Sigmoid colon (tissue), 7 donors: ENCODE results near the gene ALDH3B2. TPM values are rescaled to one million over a fixed set of nuclear protein-coding genes. Genes with fewer than 3 reads are reported as not detected.

ENCODE experiments used
- DNase-seq: peaks from one replicate; pipeline ENCODE4 v3.0.0-alpha.2; 2019
- H3K27ac ChIP-seq, 4 donors: fragments of 200-600 bp; sonication (generic); one replicate each; pipeline ENCODE4 v1.5.1; 2016 to 2019; ENCODE audit warnings: mild to moderate bottlenecking in 1 of 4
- H3K27me3 ChIP-seq, 3 donors: fragments of 200-600 bp; sonication (generic); one replicate each; pipeline ENCODE4 v1.5.1; 2019; ENCODE audit warnings: mild to moderate bottlenecking in 1 of 3
- H3K36me3 ChIP-seq, 4 donors: fragments of 200-600 bp; sonication (generic); one replicate each; pipeline ENCODE4 v1.5.1; 2016 to 2019
- H3K4me1 ChIP-seq, 4 donors: fragments of 200-600 bp; sonication (generic); one replicate each; pipeline ENCODE4 v1.5.1; 2017 to 2019
- H3K4me3 ChIP-seq, 4 donors: fragments of 200-600 bp; sonication (generic); one replicate each; pipeline ENCODE4 v1.5.1; 2017 to 2019; ENCODE audit warnings: mild to moderate bottlenecking in 2 of 4, moderate library complexity in 1 of 4
- H3K9me3 ChIP-seq, 4 donors: fragments of 200-600 bp in 3 of 4; sonication (generic) in 3 of 4; one replicate each; pipeline versions ENCODE4 v1.5.1 to v1.6.1; 2013 to 2019
- EP300 ChIP-seq, 4 donors: sonication (generic); formaldehyde crosslinking; IDR thresholded peaks; one replicate each; pipeline ENCODE4 v1.6.1; 2017; ENCODE audit warnings: antibody characterized with exemption in 4 of 4
- POLR2A ChIP-seq, 2 donors: fragments of 450-650 bp; IDR thresholded peaks; one replicate each; pipeline ENCODE4 v1.6.1; 2016; ENCODE audit warnings: antibody characterized with exemption in 2 of 2, mild to moderate bottlenecking in 2 of 2, moderate library complexity in 2 of 2
- POLR2AphosphoS5 ChIP-seq, 4 donors: sonication (generic); formaldehyde crosslinking; IDR thresholded peaks; one replicate each; pipeline ENCODE4 v1.6.1; 2017; ENCODE audit warnings: antibody characterized with exemption in 4 of 4
- WGBS, 2 donors: extraction: QIAGEN DNeasy Blood & Tissue Kit; methylation state at CpG; one replicate each; pipeline ENCODE4 v1.1.7; 2013; 5-methylcytosine and 5-hydroxymethylcytosine counted together
- intact Hi-C: fragments of 100-400 bp; cut with DNase I; formaldehyde crosslinking; loops from one replicate; pipeline ENCODE4 v1.15.1; 2023
- polyA plus RNA-seq, 3 donors: library from polyadenylated mRNA; stranded (reverse); fragments of 200-250 nt; gene quantifications; one replicate each; pipeline ENCODE4 v1.2.3, GENCODE V29; 2013
- total RNA-seq, 4 donors: library from RNA; depleted of rRNA; stranded (reverse); fragments of >200 nt; gene quantifications; one replicate each; pipeline ENCODE4 v1.1.0, GENCODE V29; 2016
- TF ChIP-seq, protein P1 (sequence below), 4 experiments: fragments of 450-650 bp in 3 of 4; fragments of 200-600 bp in 1 of 4; IDR thresholded peaks; one replicate each; pipeline ENCODE4 v1.5.1; 2016 to 2019; ENCODE audit warnings: antibody characterized with exemption in 4 of 4, mild to moderate bottlenecking in 3 of 4, moderate library complexity in 2 of 4
- donor health status: healthy with polysubstance abuse.
- donor health status: Bipolar disorder and iron deficiency.
- donor health status: healthy.

Gene ALDH3B2
- total and polyA plus RNA-seq, 7 donors = 0.38 TPM; not detected in 6

DNA sequence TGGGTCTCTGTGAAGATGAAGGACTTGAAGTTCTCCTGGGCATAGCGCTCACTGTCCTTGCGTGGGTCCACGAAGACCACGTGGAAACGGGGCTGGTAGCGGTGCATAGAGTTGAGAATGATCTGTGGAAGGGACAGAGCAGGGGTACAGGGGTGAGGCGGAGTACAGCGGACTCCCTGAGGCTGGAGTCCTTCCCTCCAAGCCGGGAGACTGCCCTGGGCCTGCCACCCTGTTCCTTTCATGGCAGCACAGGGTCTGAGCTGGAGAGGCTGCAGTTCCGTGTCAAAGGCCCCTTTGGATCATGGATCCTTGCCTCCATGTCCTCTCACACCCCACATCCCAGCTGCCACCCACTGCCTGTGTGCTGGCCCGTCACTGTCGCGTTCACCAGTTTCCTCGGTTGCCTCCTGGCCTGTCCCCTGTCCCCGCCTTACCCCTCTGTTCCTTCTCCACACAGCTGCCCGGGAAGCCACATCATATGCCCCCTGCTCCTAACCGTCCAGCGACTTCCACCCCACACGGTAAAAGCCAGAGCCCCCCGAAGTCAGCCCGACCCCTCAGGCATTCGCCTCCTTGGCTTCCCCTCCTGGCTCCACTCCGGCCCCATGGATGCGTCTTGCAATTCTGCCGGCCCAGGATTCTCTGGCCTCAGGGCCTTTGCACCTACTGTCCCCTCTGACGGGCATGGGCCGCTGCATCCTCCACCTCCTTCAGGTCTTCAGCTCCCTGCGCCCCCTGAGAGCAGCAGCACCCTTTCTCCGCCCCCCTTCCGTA is 41.3 kb downstream of the ALDH3B2 start:
- TF ChIP-seq POLR2A (IDR thresholded peaks at IDR 0.05) (no peak), POLR2AphosphoS5 (IDR thresholded peaks at IDR 0.05) (no peak), EP300 (IDR thresholded peaks at IDR 0.05) (no peak)
- TF ChIP-seq, protein P1, sequence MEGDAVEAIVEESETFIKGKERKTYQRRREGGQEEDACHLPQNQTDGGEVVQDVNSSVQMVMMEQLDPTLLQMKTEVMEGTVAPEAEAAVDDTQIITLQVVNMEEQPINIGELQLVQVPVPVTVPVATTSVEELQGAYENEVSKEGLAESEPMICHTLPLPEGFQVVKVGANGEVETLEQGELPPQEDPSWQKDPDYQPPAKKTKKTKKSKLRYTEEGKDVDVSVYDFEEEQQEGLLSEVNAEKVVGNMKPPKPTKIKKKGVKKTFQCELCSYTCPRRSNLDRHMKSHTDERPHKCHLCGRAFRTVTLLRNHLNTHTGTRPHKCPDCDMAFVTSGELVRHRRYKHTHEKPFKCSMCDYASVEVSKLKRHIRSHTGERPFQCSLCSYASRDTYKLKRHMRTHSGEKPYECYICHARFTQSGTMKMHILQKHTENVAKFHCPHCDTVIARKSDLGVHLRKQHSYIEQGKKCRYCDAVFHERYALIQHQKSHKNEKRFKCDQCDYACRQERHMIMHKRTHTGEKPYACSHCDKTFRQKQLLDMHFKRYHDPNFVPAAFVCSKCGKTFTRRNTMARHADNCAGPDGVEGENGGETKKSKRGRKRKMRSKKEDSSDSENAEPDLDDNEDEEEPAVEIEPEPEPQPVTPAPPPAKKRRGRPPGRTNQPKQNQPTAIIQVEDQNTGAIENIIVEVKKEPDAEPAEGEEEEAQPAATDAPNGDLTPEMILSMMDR (IDR thresholded peaks at IDR 0.05) = no peak
- peaks cover 0 to 28% (median 19%) of the 10 kb centered on the region in 4 donors for H3K4me1 ChIP-seq
- no peak overlapping the region for H3K27ac ChIP-seq
- no peaks in the 10 kb centered on the region for H3K36me3 ChIP-seq
- H3K4me3 ChIP-seq = no peak overlapping the region
- WGBS, 2 donors = 87 to 92% methylated on average over 30 of the region's 30 CpGs
- intact Hi-C loops = no loop called here
- peaks cover 0 to 5% (median 0%) of the 10 kb centered on the region in 3 donors for H3K27me3 ChIP-seq
- peak; percentile 54 for DNase-seq
- H3K9me3 ChIP-seq = no peaks in the 10 kb centered on the region

DNA sequence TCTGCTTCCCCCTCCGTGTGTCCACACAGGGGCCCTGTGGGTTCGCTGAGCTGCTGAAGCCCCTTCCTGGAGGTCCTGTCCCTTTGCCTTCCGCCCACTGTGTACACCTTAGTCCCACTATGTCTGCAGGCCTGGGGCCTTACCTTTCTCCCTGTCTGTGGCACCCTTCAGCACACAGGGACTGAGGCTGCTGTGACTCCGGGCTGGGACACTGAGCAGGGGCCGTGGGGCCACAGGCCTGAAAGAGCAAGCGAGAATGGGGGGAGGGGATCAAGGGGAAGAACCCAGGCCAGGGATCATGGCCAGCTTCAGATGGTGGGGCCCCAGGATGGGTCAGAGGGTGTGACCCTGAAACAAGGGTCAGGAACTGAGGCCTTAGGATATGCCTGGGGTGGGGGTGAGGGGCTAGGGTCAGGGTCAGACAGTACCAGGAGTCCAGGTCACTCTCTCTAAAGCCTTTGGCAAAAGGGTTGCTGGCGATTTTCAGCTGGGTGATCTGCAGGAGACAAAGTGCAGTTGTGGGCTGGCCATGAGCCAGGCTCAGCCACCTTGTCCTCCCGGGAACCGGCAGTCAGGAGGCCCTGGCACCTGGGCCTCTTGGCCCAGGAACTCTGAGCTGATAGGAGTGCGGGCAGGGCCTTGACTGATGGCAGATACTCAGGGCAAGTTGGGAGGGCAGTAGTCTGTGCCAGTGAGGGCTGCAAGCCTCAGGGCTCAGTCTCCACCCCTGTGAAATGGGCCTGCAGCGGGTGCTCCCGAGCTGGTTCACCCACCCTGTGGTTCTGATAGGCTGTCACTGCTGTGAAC is 42.0 kb downstream of the ALDH3B2 start:
- DNase-seq = peak; percentile 61

DNA sequence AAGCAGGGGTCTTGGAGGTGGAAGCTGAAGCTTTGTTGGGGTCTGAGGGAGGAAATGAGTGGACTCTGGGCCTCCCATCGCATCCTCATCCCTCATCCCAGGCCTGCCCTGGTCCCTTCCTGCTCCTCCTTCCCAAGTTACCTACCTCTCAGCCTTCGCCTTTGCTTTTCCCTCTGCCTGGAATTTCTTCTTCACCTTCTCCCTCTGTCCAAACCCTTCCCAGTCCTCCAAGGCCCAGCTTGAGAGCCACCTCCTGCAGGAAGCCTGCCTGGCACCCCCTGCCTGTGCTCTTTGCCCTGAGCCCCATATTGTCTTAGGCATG is 42.6 kb downstream of the ALDH3B2 start:
- H3K4me3 ChIP-seq = no peak overlapping the region
- intact Hi-C loops = loop anchor here (2.0 kb wide), 2 partner anchors 25 to 27 kb away; partner anchors contain the start of gene NDUFV1
- no peak overlapping the region for H3K27ac ChIP-seq
- peaks cover 0 to 29% (median 19%) of the 10 kb centered on the region in 4 donors for H3K4me1 ChIP-seq
- no peak for DNase-seq
- no peaks in the 10 kb centered on the region for H3K9me3 ChIP-seq
- WGBS, 2 donors = 94% methylated on average over 2 of the region's 2 CpGs
- TF ChIP-seq, protein P1 (IDR thresholded peaks at IDR 0.05) = no peak
- TF ChIP-seq POLR2AphosphoS5 (IDR thresholded peaks at IDR 0.05) (no peak), EP300 (IDR thresholded peaks at IDR 0.05) (no peak), POLR2A (IDR thresholded peaks at IDR 0.05) (no peak)
- peaks cover 0 to 5% (median 0%) of the 10 kb centered on the region in 3 donors for H3K27me3 ChIP-seq
- no peaks in the 10 kb centered on the region for H3K36me3 ChIP-seq

More for the DNA sequence above, 42.0 kb downstream of the ALDH3B2 start:
- H3K4me1 ChIP-seq = peaks cover 0 to 29% (median 19%) of the 10 kb centered on the region in 4 donors
- TF ChIP-seq EP300 (IDR thresholded peaks at IDR 0.05) (no peak), POLR2A (IDR thresholded peaks at IDR 0.05) (no peak), POLR2AphosphoS5 (IDR thresholded peaks at IDR 0.05) (no peak)
- TF ChIP-seq, protein P1 (IDR thresholded peaks at IDR 0.05) = no peak
- WGBS, 2 donors = 29 to 67% methylated on average over 12 of the region's 12 CpGs
- no peaks in the 10 kb centered on the region for H3K36me3 ChIP-seq
- H3K27ac ChIP-seq = no peak overlapping the region
- no peak overlapping the region for H3K4me3 ChIP-seq
- intact Hi-C loops = no loop called here
- H3K9me3 ChIP-seq = no peaks in the 10 kb centered on the region
- peaks cover 0 to 5% (median 0%) of the 10 kb centered on the region in 3 donors for H3K27me3 ChIP-seq

DNA sequence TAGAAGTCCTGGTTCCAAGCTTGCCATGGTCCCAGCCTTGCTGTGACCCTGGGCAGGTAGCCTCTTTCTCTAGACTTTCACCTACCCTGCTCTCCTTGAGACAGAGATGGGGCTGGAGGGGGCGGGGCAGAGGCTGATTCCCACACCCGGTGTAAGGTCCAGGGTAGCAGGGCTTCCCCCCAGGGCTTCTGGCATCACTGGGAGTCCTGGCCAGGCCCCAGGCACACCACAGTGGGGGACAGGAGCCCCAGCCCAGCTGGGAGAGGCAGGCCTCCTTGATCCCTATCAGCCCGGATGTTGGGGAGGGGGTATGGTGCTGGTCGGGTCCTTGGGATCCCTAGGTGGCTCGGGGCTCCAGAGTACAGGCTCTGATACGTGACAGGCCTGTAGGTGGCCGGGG is 43.0 kb downstream of the ALDH3B2 start:
- DNase-seq = no peak
- Histone ChIP-seq H3K27ac (peak overlapping the region in 2 of 4 donors; percentile 95 to 98), H3K36me3 (no peaks in the 10 kb centered on the region), H3K4me3 (no peak overlapping the region), H3K9me3 (no peaks in the 10 kb centered on the region), H3K27me3 (peaks cover 0 to 5% (median 0%) of the 10 kb centered on the region in 3 donors), H3K4me1 (peaks cover 0 to 29% (median 19%) of the 10 kb centered on the region in 4 donors)
- no peak for TF ChIP-seq EP300 (IDR thresholded peaks at IDR 0.05)
- TF ChIP-seq, protein P1 (IDR thresholded peaks at IDR 0.05) = no peak
- TF ChIP-seq POLR2AphosphoS5 (IDR thresholded peaks at IDR 0.05) = no peak
- no peak for TF ChIP-seq POLR2A (IDR thresholded peaks at IDR 0.05)
- 65 to 77% methylated on average over 7 of the region's 7 CpGs for WGBS, 2 donors
- intact Hi-C loops = loop anchor here (2.0 kb wide), 2 partner anchors 25 to 27 kb away; partner anchors contain the start of gene NDUFV1
